NCI-H1930 (cell line): ENCODE results near the gene GRHPR.
"Not testable (repeated sequence)": the region's sequence is repeated elsewhere in the genome, so short reads cannot be mapped to it uniquely, and the experiment has no call there.

Experiments
- DNase-seq, 2 experiments: peaks; one replicate each; lab custom pipeline; 2025; lab: John Stamatoyannopoulos, UW

Gene GRHPR

DNA sequence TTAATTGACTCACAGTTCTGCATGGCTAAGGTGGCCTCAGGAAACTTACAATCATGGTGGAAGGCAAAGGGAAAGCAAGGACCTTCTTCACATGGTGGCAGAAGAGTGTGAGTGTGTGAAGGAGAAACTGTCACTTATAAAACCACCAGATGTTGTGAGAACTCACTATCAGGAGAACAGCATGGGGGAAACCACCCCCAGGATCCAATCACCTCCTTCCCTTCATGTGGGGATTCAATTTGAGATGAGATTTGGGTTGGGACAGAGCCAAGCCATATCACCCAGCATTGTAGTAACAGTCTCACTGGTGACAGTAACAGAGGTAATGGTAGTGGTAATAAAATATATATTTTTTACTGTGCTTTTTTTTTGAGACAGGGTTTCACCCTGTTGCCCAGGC is 24.6 kb downstream of the GRHPR start:
- DNase-seq: no peak

DNA sequence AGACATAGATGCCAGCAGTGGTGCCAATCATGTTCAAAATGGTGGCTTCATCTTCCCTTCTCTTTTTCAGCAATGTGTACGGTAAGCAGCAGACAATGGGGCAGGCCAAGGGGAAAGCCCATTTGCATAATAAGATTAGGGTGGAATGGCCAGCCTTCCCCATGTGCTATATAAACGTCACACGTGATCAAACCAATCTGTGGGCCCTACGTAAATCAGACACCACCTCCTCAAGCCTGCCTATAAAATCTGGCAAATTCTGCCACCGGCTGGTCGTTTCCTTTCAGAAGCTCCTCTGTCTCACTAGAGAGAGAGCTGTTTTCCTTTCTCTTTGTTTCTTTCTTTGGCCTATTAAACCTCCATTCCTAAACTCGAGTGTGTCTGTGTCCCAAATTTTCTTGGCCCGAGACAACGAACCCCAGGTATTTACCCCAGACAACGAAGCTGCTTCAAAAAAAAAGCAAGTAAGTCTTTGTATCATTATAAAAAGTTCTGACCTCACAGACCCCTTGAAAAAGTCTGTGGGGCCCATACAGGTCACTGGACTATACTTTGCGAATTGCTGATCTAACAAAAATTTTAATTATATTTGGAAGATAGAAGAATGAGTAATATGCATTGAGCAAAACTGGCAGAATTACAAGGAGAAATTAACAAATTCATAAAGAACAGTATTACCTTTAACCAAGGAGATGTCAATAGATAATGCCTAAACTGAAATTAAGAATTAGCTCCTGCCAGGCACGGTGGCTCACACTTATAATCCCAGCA is 27.6 kb downstream of the GRHPR start:
- no peak for DNase-seq

DNA sequence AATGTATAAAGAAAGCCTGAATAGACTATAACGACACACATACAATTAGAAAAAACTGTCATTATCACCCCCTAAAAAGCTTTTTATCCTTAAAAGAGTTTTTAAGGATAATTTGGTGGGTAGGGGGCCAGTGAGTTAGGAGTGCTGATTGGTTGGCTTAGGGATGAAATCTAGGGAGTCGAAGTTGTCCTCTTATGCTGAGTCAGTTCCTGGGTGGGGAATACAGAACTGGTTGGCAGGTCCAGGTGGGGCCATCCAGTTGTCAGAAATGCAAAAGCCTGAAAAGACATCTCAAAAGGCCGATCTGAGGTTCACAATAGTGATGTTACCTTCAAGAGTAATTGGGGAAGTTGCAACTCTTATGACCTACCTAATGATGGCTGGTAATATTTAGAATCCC is 29.1 kb downstream of the GRHPR start:
- no peak for DNase-seq

DNA sequence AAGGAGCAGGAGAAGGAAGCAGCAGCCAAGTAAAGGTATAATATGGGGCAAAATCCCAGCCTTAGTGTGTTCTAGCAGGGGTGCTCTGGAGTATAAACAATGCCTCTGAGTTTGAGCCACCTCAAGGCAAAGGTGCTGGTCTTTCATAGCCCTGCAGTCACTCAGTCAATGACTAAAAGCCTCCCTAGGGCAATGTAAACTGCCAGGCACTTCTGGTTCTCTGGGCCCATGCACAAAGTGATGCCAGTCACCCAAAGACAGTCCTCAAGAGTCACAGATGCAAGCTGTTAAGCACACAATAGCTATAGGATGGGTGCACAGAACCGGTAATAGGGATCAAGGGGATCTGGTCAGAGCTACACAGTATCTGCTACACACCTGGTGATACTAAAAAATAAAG is 30.1 kb downstream of the GRHPR start:
- no peak for DNase-seq

DNA sequence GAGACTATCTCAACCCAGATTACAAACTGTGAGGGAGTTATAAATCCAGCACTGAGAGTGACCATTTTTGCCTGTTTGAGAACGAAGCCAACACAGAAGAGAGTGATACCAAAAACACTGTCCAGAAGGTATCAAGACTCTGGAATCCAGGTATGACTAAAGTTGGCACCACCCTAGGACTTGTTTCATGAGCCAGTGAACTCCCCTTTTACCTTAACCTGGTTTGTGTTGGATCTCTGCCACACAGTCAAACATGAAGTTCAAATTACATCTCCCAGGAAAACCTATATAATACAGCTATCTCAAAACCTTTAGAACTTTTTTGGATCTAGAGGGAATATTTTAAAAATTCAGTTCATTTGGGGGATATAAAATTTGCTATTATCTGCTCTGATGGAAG is 31.3 kb downstream of the GRHPR start:
- no peak for DNase-seq

DNA sequence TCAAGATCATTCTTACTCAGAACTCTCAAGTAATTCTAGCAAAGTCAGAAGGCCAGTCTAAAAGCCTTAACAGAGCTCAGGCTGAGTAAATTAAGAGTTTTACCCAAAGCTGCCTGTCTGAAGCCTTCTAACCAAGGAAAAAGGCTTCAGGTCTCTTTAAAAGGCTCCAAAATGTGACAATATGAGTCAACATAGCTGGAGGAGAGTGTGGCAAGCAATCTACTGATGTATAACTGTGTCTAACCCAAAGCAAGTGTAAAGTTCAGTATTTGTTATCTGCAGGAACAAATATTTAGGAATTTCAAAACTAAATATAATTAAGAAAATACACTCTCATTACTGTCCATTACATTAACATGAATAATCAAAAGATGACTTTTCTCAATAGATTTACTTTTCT is 31.7 kb downstream of the GRHPR start:
- DNase-seq: no peak

DNA sequence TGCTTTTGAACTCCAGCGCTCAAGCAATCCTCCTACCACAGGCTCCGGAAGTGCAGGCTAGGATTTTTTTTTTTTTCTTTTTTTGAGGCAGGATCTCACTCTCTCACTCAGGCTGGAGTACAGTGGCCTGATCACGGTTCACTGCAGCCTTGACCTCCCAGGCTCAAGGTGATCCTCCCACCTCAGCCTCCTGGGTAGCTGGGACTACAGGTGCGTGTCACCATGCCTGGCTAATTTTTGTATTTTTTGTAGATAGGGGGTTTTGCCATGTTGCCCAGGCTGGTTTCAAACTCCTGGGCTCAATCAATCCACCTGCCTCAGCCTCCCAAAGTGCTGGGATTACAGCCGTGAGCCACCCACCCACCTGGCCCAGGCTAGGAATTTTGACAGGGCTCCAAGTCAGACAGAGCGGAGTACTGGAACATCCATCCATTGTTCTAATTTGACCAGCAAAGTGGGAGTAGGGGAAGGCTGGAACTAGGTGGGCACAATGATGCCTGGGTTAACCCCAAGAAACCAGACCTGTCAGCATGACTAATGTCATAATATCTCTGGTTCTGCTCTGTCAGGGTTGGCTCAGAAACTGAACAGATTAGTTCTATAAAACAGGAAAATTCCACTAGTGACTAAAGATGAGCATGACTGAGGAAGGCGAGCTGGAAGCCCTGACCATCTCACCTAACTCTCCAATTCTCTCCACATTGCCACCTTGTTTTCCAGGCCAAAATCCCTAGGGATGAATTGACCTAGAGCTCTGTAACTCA is 33.6 kb downstream of the GRHPR start:
- no peak for DNase-seq

DNA sequence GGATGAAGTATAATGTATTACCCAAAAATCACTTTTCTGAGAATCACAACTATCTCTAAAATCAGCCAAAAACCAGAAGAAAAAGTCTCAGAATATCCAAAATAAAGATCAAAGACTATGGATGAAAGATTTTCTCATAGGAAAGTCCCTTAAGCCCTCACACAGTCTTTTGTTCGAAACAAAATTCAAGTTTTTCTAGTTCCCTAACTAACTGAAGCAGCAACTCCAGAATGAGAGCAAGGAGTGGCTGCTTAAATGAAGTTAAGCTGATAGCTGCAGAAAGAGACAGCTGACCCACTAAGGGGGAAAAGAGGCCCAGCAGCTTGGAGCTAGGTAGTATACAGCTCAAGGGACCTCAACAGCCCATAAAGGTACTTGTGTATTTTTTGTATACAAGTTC is 34.3 kb downstream of the GRHPR start:
- no peak for DNase-seq

DNA sequence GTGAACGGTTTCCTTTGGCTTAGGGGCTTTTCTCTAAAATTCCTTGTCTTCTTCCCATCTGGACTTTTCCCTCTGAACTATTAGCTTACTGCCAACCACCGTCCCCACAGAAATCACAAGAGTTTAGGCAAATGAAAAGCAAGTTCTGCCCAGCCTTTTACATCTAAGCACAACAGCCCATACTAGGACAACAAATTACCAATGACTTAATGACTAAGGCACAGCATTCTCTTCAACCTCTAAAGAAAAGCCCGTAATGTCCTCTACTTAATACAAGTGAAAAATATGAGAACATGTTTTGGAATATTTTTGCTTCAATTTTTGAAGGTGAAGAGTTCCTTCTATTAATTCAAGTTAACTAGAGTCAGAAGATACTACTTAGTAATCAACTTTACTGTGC is 41.5 kb downstream of the GRHPR start:
- DNase-seq: no peak

DNA sequence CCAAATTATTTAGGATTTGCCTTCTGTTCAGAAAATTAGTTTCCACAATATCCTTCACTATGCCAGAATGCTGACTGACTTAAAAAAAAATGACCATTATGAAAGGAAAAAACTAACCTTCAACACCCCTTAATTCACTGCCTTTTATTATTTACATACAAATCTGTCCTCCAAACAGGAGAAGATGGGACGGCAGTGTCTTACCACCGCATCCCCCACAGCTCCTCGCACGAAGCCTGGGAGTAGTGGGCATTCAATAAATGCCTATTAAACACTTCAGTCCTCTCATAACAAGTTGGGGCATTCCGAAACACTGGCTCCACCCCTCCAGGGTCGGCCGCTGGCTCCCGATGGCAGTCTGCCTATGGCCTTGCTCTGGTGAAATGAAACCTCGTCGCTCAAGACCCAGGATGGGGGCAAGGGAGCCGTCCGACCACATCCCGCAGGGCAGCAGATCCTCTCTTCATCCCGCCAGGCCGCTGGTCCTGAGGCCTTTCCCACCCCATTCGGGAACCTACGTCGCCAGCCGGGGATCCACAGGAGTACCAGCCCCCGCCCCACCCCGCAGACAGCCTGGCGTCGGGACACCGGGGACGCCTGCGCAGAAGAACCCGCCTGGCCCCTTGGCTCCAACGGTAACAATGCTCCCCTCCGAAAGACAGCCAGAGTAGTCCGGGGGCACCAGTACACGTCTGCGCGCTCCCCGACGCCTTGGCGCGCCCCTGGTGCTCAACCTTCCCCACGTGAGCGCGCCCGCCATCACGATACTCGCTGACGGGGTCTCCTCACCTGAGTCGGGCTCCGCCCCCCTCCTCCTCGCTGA is 42.1 kb downstream of the GRHPR start:
- DNase-seq: peak in 1 of 2 experiments; percentile 85

DNA sequence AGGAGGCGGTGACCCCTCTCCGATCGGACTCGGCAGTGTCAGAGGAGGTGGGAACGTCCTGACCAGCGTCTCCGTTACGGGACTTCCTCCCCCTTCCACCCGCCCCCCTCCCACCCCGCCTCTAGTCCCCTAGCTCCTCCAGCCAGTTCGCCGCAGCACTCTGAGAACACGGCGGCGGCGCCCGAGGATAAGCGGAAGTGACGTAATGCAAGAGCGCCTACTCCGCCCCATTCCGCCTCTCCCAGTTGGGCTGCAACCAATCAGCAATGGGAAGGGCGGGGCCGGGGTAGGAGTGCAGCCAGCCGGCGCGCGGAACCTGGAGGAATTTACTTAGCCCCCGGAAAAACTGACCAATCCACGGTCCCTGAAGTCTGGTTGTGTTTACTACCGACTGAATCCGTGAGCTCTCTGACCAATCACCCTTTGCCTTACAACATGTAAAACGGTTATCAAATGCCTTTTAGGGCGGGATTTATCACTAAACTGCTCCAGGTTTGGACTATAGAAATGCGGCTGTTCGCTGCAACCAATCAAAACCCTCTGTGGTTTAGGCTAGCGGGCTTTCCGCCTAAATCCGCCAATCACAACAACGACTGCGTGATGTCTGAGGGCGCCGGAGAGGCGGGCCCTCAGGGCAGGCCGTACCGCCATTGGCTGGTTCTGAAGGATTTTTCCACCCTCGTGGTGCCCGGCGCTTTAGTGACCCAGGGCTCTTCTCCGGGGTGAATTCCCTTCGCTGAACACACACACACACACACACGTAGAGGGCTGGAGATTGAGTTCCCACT is 42.9 kb downstream of the GRHPR start, which contains the start of gene ZBTB5:
Gene ZBTB5, minus strand, starts transcription at position 202 of the 788 bp plus-strand sequence. CDS start 22,899 bp downstream, outside the sequence.
- peak; percentile 100 for DNase-seq

DNA sequence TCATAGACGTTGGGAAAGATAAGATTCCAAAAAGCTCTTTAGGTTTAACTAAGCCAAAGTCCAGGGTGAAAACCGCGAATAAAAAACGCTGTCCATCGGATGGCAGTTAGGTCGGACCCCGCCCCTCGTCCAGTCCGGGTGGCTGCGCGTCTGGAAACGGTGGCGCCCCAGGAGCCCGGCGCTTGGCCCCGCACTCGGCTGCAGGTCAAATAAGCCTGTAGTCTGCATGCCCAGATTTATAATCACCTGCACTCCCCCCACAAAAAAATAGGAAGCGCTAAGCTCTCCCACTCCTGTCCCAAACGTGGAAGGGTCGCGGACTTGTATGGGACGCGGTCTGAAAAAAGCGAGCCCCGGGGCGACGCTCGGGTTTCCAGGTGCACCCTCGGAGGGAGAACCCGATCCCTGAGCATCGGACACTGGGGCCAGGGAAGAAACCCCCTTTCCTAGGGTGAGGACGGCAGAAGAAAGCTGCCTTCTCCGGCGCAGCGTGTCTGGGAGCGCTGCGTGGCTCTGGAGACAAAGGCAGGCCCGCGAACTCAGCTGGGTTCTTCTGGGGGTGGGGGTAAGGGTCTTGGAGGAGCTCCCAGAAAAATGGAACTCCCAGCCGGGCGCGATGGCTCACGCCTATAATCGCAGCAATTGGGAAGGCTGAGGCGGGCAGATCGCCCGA is 43.7 kb downstream of the GRHPR start:
- DNase-seq: peak; percentile 45 to 55

DNA sequence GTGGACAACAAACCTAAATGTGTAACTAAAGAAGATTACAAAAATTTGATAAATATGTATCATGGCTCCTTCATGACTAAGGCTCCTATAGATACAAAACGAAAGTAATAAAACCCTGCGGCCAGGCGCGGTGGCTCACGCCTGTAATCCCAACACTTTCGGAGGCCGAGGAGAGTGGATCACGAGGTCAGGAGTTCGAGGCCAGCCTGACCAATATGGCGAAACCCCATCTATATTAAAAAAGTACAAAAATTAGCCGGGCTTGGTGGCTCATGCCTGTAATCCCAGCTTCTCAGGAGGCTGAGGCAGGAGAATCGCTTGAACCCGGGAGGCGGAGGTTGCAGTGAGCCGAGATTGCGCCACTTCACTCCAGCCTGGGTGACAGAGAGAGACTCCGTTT is 45.0 kb downstream of the GRHPR start:
- DNase-seq: not testable (repeated sequence)

DNA sequence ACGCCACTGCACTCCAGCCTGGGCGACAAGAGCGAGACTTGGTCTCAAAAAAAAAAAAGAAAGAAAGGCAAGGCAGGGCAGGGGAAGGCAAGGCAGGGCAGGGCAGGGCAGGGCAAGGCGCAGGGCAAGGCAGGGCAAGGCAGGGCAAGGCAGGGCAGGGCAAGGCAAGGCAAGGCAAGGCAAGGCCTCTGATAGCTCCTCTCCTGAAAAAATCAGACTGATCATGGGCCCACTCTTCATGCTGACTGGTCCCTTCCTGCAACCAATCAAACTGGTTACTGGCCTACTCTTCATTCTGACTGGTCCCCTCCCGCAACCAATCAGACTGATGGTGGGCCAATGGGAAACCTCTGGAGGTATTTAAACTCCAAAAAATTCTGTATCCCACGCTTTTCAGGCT is 46.1 kb downstream of the GRHPR start:
- no peak for DNase-seq

DNA sequence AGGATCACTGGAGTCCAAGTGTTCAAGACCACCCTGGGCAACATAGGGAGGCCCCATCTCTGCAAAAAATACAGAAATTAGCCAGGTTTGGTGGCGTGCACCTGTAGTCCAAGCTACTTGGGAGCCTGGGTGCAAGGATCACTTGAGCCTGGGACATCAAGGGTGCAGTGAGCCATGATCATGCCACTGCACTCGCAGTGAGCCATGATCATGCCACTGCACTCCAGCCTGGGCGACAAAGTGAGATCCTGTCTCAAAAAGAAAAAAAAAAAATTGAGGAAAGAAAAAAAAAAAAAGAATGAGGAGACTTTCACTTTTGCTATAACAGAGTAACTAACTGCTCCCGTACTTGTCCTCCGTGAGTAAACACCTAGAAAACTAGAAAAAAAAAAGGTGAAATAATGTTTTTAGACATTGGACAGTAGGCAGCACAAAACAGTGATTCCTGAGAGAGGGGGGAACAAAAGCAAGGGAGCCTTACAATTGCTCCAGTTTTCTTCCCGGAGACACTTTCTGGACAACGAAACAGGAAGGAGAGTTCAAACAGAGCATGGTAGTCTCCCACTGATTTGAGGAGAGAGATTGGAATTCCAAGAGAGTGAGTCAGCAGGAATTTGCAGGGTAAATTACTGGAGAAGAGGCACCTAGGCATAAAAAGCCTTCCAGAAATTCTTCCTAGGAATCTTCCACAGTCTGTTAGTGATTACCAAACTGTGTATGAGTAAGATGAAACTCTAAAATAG is 49.6 kb downstream of the GRHPR start:
- DNase-seq: no peak

DNA sequence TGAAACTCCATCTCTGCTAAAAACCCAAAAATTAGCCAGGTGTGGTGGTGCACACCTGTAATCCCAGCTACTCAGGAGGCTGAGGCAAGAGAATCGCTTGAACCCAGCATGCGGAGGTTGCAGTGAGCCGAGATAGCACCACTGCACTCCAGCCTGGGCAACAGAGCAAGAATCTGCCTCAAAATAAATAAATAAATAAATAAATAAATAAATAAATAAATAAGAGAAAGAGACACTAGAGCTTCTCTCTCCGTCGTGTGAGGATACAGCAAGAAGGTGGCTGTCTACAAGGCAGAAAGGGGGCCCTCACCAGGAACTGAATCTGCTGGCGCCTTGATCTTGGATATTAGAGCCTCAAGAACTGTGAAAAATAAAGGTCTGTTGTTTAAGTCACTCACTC is 51.5 kb downstream of the GRHPR start:
- DNase-seq: not testable (repeated sequence)

DNA sequence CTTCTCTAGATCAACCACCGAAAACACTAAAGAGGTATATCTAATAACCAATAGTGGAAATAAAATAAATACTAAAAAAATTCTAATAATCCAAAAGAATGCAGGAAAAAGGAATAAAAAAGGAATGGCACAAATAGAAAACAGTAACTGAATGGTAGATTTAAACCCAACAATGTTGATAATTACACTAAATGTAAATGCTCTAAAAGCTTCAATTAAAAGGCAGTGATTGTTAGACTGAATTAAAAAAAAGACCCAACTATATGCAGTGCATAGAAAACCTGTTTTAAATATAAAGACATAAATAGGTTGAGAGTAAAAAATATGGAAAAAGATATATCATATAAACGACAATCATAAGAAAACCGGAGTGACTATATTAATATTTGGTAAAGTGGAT is 51.9 kb downstream of the GRHPR start:
- DNase-seq: no peak

DNA sequence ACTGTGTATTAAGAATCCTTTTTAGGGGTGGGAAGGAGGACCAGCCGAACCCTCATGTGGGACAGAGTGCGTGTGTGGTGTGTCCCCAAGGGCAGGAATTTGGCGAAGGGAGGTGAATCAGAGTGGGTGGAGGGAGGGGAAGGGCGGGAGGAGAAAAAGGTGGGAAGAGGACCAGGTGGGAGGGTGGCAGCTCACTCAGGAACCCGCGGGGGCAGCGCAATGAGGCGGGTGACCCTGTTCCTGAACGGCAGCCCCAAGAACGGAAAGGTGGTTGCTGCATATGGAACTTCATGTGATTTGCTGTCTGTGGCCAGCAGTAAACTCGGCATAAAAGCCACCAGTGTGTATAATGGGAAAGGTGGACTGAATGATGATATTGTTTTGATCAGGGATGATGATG is 54.4 kb downstream of the GRHPR start:
- DNase-seq: no peak

DNA sequence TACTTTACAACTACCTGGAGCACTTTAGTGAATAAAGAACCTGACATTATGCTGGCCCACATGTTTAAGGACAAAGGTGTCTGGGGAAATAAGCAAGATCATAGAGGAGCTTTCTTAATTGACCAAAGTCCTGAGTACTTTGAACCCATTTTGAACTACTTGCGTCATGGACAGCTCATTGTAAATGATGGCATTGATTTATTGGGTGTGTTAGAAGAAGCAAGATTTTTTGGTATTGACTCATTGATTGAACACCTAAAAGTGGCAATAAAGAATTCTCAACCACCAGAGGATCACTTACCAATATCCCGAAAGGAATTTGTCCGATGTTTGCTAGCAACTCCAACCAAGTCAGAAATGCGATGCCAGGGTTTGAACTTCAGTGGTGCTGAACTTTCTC is 54.9 kb downstream of the GRHPR start:
- DNase-seq: not testable (repeated sequence)

DNA sequence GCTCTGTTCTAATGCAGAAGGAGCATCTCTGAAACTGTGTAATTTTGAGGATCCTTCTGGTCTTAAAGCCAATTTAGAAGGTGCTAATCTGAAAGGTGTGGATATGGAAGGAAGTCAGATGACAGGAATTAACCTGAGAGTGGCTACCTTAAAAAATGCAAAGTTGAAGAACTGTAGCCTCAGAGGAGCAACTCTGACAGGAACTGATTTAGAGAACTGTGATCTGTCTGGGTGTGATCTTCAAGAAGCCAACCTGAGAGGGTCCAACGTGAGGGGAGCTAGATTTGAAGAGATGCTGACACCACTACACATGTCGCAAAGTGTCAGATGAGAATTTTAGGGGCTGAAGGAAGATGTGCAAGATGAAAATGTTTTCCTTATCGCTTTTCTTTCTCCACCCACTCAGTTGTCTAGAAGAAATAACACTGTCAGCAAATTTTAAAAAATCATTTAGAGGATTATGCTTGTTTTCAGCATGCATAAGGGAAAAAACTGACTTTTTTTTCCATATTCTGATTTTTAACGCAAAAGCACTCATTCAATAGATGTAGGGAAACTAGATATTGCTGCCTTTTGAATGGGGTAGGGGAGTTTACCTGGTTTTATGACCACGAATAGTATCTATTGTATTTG is 55.6 kb downstream of the GRHPR start:
- not testable (repeated sequence) for DNase-seq
